Testis (tissue), 2 donors: Measurements from ENCODE around the gene MYOZ3.

Experiments used
- CTCF ChIP-seq, 3 experiments: fragments of 450-650 bp in 2 of 3; fragments of 200-600 bp in 1 of 3; sonication (generic) in 1 of 3; IDR thresholded peaks; one replicate each; pipeline ENCODE4 v1.5.1; 2016 to 2019; ENCODE audit warnings: antibody characterized with exemption in 3 of 3, mild to moderate bottlenecking in 2 of 3, moderate library complexity in 1 of 3
- POLR2A ChIP-seq: fragments of 450-650 bp; IDR thresholded peaks from one replicate; pipeline ENCODE4 v1.6.1; 2017; ENCODE audit warnings: antibody characterized with exemption, mild to moderate bottlenecking, moderate library complexity

- TF ChIP-seq CTCF (IDR thresholded peaks at IDR 0.05) = no peak
- no peak for TF ChIP-seq POLR2A
Measured at GRCh38 chr5:150622157-150622556, 38.9 kb upstream of the MYOZ3 start.
